ENCODE measurements around the gene AMZ1.

Gene AMZ1

GRCh38 chr7:2651847-2652735 lies 35.9 kb upstream of the AMZ1 start:
- no peak for DNase-seq (ENCODE audit: low read depth in 2 of 2)

- DNase-seq (ENCODE audit: low read depth in 2 of 2) = no peak
Observed at GRCh38 chr7:2652736-2653060, 35.3 kb upstream of the AMZ1 start.

DNA sequence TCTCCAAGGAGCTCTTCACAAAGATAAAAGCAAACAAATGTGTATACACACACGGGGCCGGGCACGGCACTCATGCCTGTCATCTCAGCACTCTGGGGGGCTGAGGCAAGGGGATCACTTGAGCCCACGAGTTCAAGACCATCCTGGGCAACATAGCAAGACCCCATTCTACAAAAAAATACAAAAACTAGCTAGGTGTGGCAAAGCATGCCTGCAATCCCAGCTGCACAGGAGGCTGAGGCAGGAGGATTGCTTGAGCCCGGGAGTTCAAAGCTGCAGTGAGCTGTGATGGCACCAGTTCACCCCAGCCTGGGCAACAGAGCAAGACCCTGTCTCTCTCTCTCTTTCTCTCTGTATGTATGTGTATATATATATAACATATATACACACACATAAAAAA lies 33.9 kb upstream of the AMZ1 start:
- DNase-seq (ENCODE audit: low read depth in 2 of 2) = no peak

DNA sequence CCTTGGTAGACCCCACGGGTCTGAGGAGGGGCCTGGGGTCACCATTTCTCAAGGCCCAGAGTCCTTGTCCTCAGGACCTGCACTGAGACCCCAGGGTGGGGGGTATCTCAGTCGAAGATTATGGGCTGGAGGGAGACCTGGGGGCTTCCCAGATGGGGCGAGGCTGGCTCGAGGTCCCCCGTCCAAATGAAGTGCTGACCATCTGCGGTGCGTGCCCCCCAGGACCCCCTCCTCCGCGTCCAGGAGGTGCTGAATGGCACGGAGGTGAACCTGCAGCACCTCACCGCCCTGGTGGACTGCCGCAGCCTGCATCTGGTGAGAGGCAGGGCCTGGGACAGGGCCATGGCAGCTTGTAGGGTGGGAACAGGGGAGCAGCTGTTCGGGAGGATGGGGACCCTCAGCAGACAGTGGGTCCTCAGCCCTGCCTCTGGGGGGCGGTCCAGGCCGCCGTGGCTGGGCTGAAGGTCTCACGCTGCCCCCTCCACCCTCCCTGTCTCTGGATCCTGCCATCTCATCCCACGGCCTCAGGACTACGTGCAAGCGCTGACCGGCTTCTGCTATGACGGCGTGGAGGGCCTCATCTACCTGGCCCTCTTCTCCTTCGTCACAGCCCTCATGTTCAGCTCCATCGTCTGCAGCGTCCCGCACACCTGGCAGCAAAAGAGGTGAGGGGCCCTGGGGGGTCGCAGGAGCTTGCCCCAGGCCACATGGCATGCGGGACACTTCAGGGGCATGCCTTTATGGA lies 32.0 kb upstream of the AMZ1 start:
- DNase-seq (ENCODE audit: low read depth in 2 of 2) = no peak

DNA sequence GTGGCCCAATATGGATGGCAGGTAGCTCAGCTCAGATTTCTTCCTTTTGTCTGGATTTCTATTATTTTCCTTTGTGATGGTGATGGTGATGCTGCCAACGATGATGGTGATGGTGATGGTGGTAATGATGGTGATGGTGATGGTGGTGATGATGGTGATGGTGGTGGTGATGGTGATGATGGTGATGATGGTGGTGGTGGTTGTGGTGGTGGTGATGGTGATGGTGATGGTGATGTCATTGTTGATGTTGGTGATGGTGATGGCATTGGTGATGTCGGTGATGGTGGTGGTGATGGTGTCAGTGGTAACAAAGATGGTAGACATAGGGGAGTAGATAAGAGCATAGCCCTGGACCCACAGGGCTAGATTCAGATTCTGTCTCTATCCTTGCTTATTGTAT lies 30.8 kb upstream of the AMZ1 start:
- no peak for DNase-seq (ENCODE audit: low read depth in 2 of 2)

GRCh38 chr7:2657920-2658671 lies 29.9 kb upstream of the AMZ1 start:
- no peak for DNase-seq (ENCODE audit: low read depth in 2 of 2)

DNA sequence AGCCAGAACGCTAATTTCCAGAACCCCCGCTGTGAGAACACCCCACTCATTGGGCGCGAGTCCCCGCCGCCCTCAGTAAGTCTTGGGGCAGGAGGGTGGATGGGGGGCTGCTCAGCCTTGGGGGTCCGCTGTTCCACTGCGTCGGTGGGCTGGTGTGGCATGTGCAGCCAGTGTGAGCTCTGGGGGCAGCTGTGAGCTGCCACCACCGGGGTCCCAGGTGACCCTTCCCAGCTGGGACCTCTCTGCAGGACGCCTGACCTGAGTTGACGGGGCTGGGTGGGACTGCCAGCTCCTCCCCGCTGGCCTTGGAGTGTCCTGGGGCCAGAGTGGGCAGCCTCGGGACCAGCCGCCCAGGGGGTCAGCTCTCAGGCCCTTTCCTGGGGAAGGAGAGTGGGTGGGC lies 29.1 kb upstream of the AMZ1 start:
- no peak for DNase-seq (ENCODE audit: low read depth in 2 of 2)

DNA sequence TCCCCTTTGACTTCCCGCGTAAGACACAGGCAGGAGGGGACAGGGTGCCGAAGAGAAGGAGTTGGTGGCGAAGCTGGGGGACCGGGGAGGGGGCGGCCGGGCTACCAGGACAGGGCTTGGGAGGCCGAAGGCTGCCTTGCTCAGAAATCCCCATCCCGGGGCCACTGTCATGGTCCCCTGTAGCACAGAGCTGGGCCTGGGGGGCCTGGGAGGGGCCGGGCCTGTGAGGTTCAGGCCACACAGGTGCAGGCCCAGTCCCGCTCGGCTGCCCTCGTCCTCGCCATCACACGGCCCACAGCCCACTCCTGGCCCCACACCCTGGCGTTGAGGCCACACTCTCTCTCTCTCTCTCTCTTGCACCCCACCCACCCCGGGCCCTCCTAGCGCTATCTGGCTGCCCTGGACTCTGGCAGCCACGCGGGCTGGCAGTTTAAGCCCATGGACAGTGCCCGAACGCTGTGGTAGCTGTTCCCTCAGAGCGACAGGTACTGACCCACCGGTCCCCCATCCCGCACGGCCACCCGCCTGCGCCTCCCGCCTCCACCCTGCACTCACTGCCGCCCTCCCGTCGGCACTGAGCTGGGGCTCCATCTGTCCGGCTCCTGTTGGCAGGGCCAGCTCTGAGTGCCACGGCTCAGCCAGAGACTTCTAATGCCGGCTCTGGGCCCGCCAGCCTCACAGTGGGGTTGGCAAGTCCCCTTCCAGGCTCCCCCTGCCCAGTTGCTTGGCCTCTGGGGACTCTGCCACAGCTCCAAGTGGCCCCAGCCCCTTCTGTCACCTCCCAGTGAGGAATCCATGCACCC lies 28.2 kb upstream of the AMZ1 start:
- no peak for DNase-seq (ENCODE audit: low read depth in 2 of 2)

- DNase-seq (ENCODE audit: low read depth in 2 of 2) = no peak
Observed at GRCh38 chr7:2660359-2661095, 27.5 kb upstream of the AMZ1 start.

GRCh38 chr7:2661096-2661449 lies 26.9 kb upstream of the AMZ1 start:
- no peak for DNase-seq (ENCODE audit: low read depth in 2 of 2)

GRCh38 chr7:2661602-2662272 lies 26.3 kb upstream of the AMZ1 start:
- no peak for DNase-seq (ENCODE audit: low read depth in 2 of 2)

GRCh38 chr7:2662273-2663120 lies 25.5 kb upstream of the AMZ1 start:
- no peak for DNase-seq (ENCODE audit: low read depth in 2 of 2)

DNA sequence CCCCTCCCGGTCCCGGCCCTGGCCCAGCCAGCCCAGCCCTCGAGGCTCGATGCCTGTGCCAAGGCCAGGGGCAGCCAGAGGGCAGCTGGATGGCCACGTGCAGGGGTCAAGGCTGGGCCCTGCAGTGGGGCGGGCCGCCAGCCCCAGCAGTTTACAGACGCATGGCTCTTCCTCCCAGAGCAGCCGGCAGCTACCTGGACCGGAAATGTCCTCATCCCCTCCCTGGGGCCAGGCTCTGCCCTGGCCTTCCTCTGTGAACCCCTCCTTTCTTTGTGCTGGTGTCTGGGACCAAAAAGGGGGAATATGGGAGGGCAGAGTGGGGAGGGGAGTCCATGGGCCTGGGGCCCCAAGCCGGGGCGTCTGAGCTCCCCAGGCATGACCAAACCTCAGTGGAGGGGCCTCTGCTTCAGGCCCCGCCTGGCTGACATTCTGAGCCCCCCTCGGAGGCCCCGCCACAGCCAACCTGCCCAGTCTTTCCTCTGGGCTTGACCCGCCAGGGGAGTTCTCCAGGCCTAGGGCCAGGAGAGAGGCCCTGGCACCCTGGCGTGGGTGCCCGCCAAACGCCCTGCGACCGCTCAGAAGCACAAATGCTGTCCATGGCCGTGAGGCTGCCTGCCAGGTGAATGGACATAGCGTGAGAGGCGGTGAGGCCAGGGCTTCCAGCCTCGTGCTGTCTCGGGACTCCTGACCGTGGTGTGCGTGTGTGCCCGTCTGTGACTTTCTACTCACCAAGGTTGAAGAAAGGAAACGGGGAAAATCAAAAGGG lies 24.7 kb upstream of the AMZ1 start:
- DNase-seq (ENCODE audit: low read depth in 2 of 2) = no peak

- no peak for DNase-seq (ENCODE audit: low read depth in 2 of 2)
Observed at GRCh38 chr7:2663960-2664359, 24.0 kb upstream of the AMZ1 start.

- DNase-seq (ENCODE audit: low read depth in 2 of 2) = no peak
Observed at GRCh38 chr7:2665359-2665791, 22.6 kb upstream of the AMZ1 start.

- DNase-seq (ENCODE audit: low read depth in 2 of 2) = no peak
Observed at GRCh38 chr7:2666155-2666554, 21.8 kb upstream of the AMZ1 start.

DNA sequence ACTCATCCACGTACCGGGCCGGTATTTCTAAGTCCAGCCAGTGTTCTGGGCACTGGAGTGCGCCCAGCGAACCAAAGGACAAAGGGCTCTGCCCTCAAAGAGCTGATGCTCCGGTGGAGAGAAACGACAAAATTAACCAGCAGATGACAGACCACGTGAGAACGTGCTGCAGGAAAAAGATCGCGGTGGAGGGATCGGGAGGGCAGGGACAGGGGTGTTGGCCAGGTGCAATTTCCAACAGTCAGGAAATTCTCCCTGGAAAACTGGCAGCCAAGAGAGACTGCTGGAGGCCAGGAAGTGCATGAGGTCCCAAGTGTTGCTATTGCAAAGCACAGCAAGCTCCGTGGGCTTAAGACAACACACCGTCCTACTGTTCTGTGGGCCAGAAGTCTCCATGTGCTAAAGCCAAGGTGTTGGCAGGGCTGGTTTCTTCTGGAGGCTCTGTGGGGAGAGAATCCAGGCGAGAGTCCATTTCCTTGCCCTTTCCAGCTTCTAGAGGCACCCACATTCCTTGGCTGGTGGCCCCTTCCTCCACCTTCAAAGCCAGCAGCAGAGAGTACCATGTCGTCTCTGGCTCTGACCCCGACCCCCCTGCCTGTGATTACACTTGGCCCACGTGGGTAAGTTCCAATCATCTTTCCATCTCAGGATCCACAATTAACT lies 21.3 kb upstream of the AMZ1 start:
- DNase-seq (ENCODE audit: low read depth in 2 of 2) = no peak

DNA sequence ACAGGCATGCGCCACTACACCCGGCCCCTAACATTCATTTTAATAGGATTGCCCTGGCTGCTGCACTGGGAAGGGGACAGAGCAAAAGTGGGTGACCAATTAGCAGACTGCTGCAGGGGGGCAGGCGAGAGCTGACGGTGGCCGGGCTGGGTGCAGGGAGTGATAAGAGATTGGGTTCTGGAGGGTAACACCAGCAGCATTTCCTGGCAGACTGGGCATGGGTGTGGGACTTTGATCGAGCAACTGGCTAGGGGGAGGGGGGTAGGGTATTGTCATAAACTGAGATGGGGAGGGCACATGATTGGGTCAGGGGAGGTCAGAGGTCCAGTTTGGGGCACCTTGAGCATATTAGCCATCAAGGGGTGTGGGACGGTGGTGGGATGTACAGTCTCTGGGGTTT lies 20.2 kb upstream of the AMZ1 start:
- no peak for DNase-seq (ENCODE audit: low read depth in 2 of 2)
